H1 (cell line): Measurements from ENCODE around the gene NEU2.

Source experiments
- EP300 ChIP-seq, 2 experiments: IDR thresholded peaks; 1 replicate in 1 of 2; 2 replicates in 1 of 2; pipeline ENCODE4 v1.6.1; 2011 to 2012; ENCODE audit warnings: low read depth in 2 of 2, low read length in 2 of 2, mild to moderate bottlenecking in 2 of 2, borderline replicate concordance in 1 of 2, inconsistent platforms in 1 of 2, moderate library complexity in 1 of 2
- POLR2A ChIP-seq, 2 experiments: IDR thresholded peaks; 1 replicate in 1 of 2; 2 replicates in 1 of 2; pipeline ENCODE4 v1.6.1; 2011; ENCODE audit warnings: low read depth in 2 of 2, low read length in 2 of 2, mild to moderate bottlenecking in 2 of 2; ENCODE audit errors: control extremely low read depth in 1 of 2
- TAF1 ChIP-seq: IDR thresholded peaks from 2 replicates; pipeline ENCODE4 v1.6.1; 2011; ENCODE audit warnings: mild to moderate bottlenecking, low read depth, low read length

- TF ChIP-seq TAF1, result no peak
- TF ChIP-seq EP300 (IDR thresholded peaks at IDR 0.05; ENCODE audit: borderline replicate concordance in 1 of 2, low read depth in 2 of 2, low read length in 2 of 2), result no peak
- no peak for TF ChIP-seq POLR2A (IDR thresholded peaks at IDR 0.05; ENCODE audit: control extremely low read depth in 1 of 2, low read depth in 2 of 2, low read length in 2 of 2)
These were observed 6.8 kb upstream of the NEU2 start for GRCh38 chr2:233025706-233026105.
